HepG2 (cell line): ENCODE measurements around the gene FNDC3B.

Experiments
- MAF1 ChIP-seq: sonication (generic); formaldehyde crosslinking; IDR thresholded peaks from 2 replicates; pipeline ENCODE4 v1.5.0; 2020; ENCODE audit warnings: missing genetic modification reagents, borderline replicate concordance
- POLR2AphosphoS5 ChIP-seq: IDR thresholded peaks from 2 replicates; pipeline ENCODE4 v1.6.1; 2012; ENCODE audit warnings: low read depth, low read length
- RFX5 ChIP-seq: IDR thresholded peaks from 2 replicates; pipeline ENCODE4 v1.6.1; 2011; ENCODE audit warnings: low read depth, low read length, improper control_type of control experiment
- TARDBP ChIP-seq: sonication (generic); formaldehyde crosslinking; IDR thresholded peaks from 2 replicates; pipeline ENCODE4 v1.8.0; 2022; ENCODE audit warnings: mild to moderate bottlenecking, missing genetic modification reagents
- TF ChIP-seq, protein P1 (sequence below): sonication (generic); formaldehyde crosslinking; IDR thresholded peaks from 2 replicates; pipeline ENCODE4 v1.5.0; 2020; ENCODE audit warnings: mild to moderate bottlenecking, missing genetic modification reagents, moderate library complexity

DNA sequence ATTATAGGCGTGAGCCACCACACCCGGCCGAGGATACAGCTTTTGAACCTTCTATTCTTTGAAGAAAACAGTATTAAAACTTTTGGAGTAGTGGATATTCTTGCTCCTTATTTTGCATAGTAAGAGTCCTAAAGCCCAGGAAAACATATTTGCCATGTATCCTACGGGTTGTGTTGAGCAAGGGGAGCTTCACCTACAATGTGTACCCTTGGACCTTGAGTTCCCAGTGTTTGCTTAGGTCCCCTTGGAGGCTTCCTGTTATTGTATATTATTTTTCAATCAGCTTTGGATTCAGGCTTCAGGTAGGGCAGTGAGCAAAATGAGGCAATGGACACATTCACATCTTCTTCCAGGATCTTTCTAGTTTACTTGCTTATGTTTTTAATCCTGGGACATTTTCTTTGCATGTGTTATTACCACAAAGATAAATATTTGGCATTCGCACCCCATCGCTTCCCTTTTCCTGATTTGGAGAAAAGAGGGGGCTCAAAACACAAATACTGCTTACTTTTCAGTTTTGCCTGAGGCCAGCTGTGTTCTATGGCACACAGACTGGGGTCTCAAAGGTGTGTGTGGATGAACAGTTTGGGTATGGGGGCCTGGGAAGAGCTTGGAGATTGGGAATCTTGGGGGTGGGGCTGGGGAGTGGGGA is 88.7 kb downstream of the FNDC3B start:
- TF ChIP-seq MAF1 (CRISPR knock-in tag) (no peak), POLR2AphosphoS5 (peak; percentile 37; the same call in 1 of the 2 replicates), RFX5 (no peak), TARDBP (CRISPR knock-in tag) (no peak)
- TF ChIP-seq, protein P1, sequence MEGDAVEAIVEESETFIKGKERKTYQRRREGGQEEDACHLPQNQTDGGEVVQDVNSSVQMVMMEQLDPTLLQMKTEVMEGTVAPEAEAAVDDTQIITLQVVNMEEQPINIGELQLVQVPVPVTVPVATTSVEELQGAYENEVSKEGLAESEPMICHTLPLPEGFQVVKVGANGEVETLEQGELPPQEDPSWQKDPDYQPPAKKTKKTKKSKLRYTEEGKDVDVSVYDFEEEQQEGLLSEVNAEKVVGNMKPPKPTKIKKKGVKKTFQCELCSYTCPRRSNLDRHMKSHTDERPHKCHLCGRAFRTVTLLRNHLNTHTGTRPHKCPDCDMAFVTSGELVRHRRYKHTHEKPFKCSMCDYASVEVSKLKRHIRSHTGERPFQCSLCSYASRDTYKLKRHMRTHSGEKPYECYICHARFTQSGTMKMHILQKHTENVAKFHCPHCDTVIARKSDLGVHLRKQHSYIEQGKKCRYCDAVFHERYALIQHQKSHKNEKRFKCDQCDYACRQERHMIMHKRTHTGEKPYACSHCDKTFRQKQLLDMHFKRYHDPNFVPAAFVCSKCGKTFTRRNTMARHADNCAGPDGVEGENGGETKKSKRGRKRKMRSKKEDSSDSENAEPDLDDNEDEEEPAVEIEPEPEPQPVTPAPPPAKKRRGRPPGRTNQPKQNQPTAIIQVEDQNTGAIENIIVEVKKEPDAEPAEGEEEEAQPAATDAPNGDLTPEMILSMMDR (CRISPR knock-in tag), result no peak
